Liver (tissue), 3 donors: Measurements from ENCODE around the gene UNC13D.

Experiments used
- JUND ChIP-seq, 2 donors: IDR thresholded peaks; 2 replicates each; pipeline ENCODE4 v1.6.1; 2016; ENCODE audit warnings: antibody characterized with exemption in 2 of 2
- NR2F2 ChIP-seq: IDR thresholded peaks from 2 replicates; pipeline ENCODE4 v1.6.1; 2016; ENCODE audit warnings: antibody characterized with exemption
- RAD21 ChIP-seq, 2 donors: IDR thresholded peaks; 2 replicates each; pipeline ENCODE4 v1.6.1; 2016; ENCODE audit warnings: antibody characterized with exemption in 2 of 2, mild to moderate bottlenecking in 2 of 2
- TF ChIP-seq, protein P1 (sequence below): IDR thresholded peaks from 2 replicates; pipeline ENCODE4 v1.6.1; 2016; ENCODE audit warnings: antibody characterized with exemption
- TF ChIP-seq, protein P2 (sequence below): fragments of 150-350 bp; IDR thresholded peaks from 2 replicates; pipeline ENCODE4 v1.5.1; 2017; ENCODE audit warnings: improper control_type of control experiment, low read depth, low read length; ENCODE audit not compliant: missing input control
- donor health status: healthy.
- donor health status: healthy.

DNA sequence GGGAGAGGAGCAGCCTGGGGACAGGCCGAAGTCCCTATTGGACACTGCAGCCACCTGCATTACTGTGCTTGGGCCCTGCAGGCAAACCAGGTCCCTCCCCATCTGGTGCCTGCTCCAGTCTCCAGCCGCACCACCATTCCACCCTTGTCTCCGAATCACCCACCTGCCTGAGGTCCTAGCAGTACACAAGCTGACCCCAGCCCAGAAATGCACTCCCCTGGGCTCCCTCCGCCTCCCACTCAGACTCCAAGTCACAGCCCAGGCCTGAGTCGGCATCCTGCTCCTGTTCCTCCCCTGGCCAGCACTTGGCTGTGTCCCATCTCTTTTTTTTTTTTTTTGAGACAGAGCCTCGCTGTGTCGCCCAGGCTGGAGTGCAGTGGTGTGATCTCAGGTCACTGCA is 6.3 kb downstream of the UNC13D start:
- no peak for TF ChIP-seq NR2F2
- TF ChIP-seq, protein P1, sequence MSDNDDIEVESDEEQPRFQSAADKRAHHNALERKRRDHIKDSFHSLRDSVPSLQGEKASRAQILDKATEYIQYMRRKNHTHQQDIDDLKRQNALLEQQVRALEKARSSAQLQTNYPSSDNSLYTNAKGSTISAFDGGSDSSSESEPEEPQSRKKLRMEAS, result no peak
- no peak for TF ChIP-seq JUND (IDR thresholded peaks at IDR 0.05)
- TF ChIP-seq, protein P2, sequence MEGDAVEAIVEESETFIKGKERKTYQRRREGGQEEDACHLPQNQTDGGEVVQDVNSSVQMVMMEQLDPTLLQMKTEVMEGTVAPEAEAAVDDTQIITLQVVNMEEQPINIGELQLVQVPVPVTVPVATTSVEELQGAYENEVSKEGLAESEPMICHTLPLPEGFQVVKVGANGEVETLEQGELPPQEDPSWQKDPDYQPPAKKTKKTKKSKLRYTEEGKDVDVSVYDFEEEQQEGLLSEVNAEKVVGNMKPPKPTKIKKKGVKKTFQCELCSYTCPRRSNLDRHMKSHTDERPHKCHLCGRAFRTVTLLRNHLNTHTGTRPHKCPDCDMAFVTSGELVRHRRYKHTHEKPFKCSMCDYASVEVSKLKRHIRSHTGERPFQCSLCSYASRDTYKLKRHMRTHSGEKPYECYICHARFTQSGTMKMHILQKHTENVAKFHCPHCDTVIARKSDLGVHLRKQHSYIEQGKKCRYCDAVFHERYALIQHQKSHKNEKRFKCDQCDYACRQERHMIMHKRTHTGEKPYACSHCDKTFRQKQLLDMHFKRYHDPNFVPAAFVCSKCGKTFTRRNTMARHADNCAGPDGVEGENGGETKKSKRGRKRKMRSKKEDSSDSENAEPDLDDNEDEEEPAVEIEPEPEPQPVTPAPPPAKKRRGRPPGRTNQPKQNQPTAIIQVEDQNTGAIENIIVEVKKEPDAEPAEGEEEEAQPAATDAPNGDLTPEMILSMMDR, result no peak
- TF ChIP-seq RAD21 (IDR thresholded peaks at IDR 0.05), result no peak
